Heart right ventricle (tissue), 16 donors: Measurements from ENCODE around the gene PKNOX2. TPM values are rescaled to one million over a fixed set of nuclear protein-coding genes. Genes with fewer than 3 reads are reported as not detected.

ENCODE experiments used
- ATAC-seq, 8 donors: fragments of 200-7000 bp; cut with Tn5 transposase; one replicate each; pipeline ENCODE4 v1.9.1; 2020; ENCODE audit warnings: mild to moderate bottlenecking in 8 of 8, moderate library complexity in 8 of 8, moderate number of reproducible peaks in 1 of 8
- DNase-seq, 2 donors: peaks; one replicate each; pipeline ENCODE4 v3.0.0-alpha.2; 2020
- H3K27ac ChIP-seq, 10 donors: fragments of 200-600 bp; sonication (generic) in 2 of 10; one replicate each; pipeline versions ENCODE4 v1.5.0 to v1.8.0; 2020 to 2022; ENCODE audit warnings: mild to moderate bottlenecking in 3 of 10
- H3K27me3 ChIP-seq, 7 donors: fragments of 200-600 bp; one replicate each; pipeline ENCODE4 v1.8.0; 2021 to 2022; ENCODE audit warnings: mild to moderate bottlenecking in 2 of 7
- H3K36me3 ChIP-seq, 9 donors: fragments of 200-600 bp; sonication (generic) in 1 of 9; one replicate each; pipeline versions ENCODE4 v1.5.0 to v1.8.0; 2020 to 2022; ENCODE audit warnings: mild to moderate bottlenecking in 2 of 9
- H3K4me1 ChIP-seq, 9 donors: fragments of 200-600 bp; sonication (generic) in 1 of 9; one replicate each; pipeline versions ENCODE4 v1.5.0 to v1.8.0; 2020 to 2022; ENCODE audit warnings: mild to moderate bottlenecking in 4 of 9
- H3K4me3 ChIP-seq, 10 donors: fragments of 200-600 bp; sonication (generic) in 2 of 10; one replicate each; pipeline versions ENCODE4 v1.5.0 to v1.8.0; 2020 to 2022; ENCODE audit warnings: mild to moderate bottlenecking in 7 of 10, moderate library complexity in 2 of 10
- H3K9me3 ChIP-seq, 11 donors: fragments of 200-600 bp in 10 of 11; sonication (generic) in 2 of 11; one replicate each; pipeline versions ENCODE4 v1.5.0 to v1.8.0; 2013 to 2022; ENCODE audit warnings: mild to moderate bottlenecking in 2 of 11, control low read depth in 1 of 11, moderate library complexity in 1 of 11
- CTCF ChIP-seq, 9 donors: fragments of 200-600 bp; sonication (generic) in 2 of 9; IDR thresholded peaks; one replicate each; pipeline versions ENCODE4 v1.5.0 to v1.8.0; 2021 to 2022; ENCODE audit warnings: antibody characterized with exemption in 9 of 9, mild to moderate bottlenecking in 5 of 9, moderate library complexity in 1 of 9
- WGBS, 2 donors: extraction: QIAGEN DNeasy Blood & Tissue Kit; methylation state at CpG; one replicate each; pipeline ENCODE4 v1.1.7; 2013; ENCODE audit warnings: inconsistent platforms in 1 of 2; 5-methylcytosine and 5-hydroxymethylcytosine counted together
- intact Hi-C, 10 donors: fragments of 100-400 bp; cut with DNase I; formaldehyde crosslinking; loops; one replicate each; pipeline versions ENCODE4 v1.11.1 to v1.14.2; 2022
- polyA plus RNA-seq, 2 donors: library from polyadenylated mRNA; stranded (reverse); fragments of 200-250 nt; gene quantifications; one replicate each; pipeline ENCODE4 v1.2.3, GENCODE V29; 2013
- total RNA-seq, 10 donors: library from RNA; stranded (reverse); fragmentation: NEBNext Ultra II Directional in 3 of 10; extraction: Animal tissue kit (Norgen Biotek cat#: 25700) in 3 of 10; gene quantifications; one replicate each; pipeline versions ENCODE4 v1.2.1 to v1.2.4, GENCODE V29; 2021 to 2023
- donor health status: Arrhythmogenic right ventricular cardiomyopathy.
- donor health status: ischemic (EF 13 %, LVEDD 7.1; RV severe dilation, severe dysfunction).
- donor health status: healthy with polysubstance abuse.
- donor health status: DM: no; HTN: yes; CAD: no.
- donor health status: DM: no; HTN: no; CAD: no.
- donor health status: ischemic (EF 25% LVEDD 6.9; RV normal size, moderate dysfunction).
- donor health status: ischemic (EF 25% LVEDD 5.7; RV mildly dilated, moderate dysfunction).
- donor health status: healthy.
- donor health status: DM: yes; HTN: yes; CAD: no.
- donor health status: Ischemic cardiomyopathy.
- donor health status: ischemic (EF 35%, LVEDD 5.7; RV mildly dilated, moderate dysfunction).
- donor health status: nonischemic (EF 11% LVEDD 7.7; RV severe dilation, severe dysfunction).
- donor health status: DM: yes; HTN: yes; CAD: no.
- donor health status: PGD.
- donor health status: ischemic (EF 29% LVEDD 5.4; RV normal size, mild dysfunction).
- donor health status: nonischemic (EF 23%, LVEDD 6.1; RV moderate dilation, normal function).

PKNOX2 gene
- total and polyA plus RNA-seq, 12 donors: 2.5 to 5.8 (median 4.5) TPM

- Histone ChIP-seq H3K27ac (no peak overlapping the region), H3K4me1 (peaks cover 0 to 7% (median 0%) of the 10 kb centered on the region in 9 donors), H3K4me3 (no peak overlapping the region), H3K9me3 (no peaks in the 10 kb centered on the region), H3K27me3 (peaks cover 0 to 20% (median 10%) of the 10 kb centered on the region in 7 donors), H3K36me3 (no peaks in the 10 kb centered on the region)
- WGBS, 2 donors: 89 to 97% methylated on average over 1 of the region's 1 CpG
- intact Hi-C loops: loop anchor here in 2 of 10 donors (10.0 kb wide), 2 partner anchors 51 to 181 kb away; no protein-coding TSS in a partner anchor
- DNase-seq (no peak), ATAC-seq (no peak)
- TF ChIP-seq CTCF (IDR thresholded peaks at IDR 0.05): no peak
Observed at GRCh38 chr11:125146232-125146631, 18.3 kb upstream of the PKNOX2 start.

GRCh38 chr11:125147280-125147679 lies 17.3 kb upstream of the PKNOX2 start:
- H3K4me3 ChIP-seq: no peak overlapping the region
- H3K4me1 ChIP-seq: no peaks in the 10 kb centered on the region
- no peaks in the 10 kb centered on the region for H3K9me3 ChIP-seq
- H3K36me3 ChIP-seq: no peaks in the 10 kb centered on the region
- ATAC-seq (peak in 3 of 8 donors; percentile 33 to 65 (median 61)), DNase-seq (no peak)
- no peak overlapping the region for H3K27ac ChIP-seq
- WGBS, 2 donors: 64 to 67% methylated on average over 6 of the region's 6 CpGs
- H3K27me3 ChIP-seq: peaks cover 0 to 11% (median 5%) of the 10 kb centered on the region in 7 donors
- intact Hi-C loops: loop anchor here in 2 of 10 donors (10.0 kb wide), 2 partner anchors 52 to 182 kb away; no protein-coding TSS in a partner anchor
- TF ChIP-seq CTCF (IDR thresholded peaks at IDR 0.05): no peak

- Histone ChIP-seq H3K4me3 (no peak overlapping the region), H3K4me1 (no peaks in the 10 kb centered on the region), H3K27ac (no peak overlapping the region), H3K27me3 (peaks cover 0 to 6% (median 0%) of the 10 kb centered on the region in 7 donors), H3K9me3 (no peaks in the 10 kb centered on the region), H3K36me3 (no peaks in the 10 kb centered on the region)
- no peak for TF ChIP-seq CTCF (IDR thresholded peaks at IDR 0.05)
- ATAC-seq (no peak), DNase-seq (no peak)
- intact Hi-C loops: loop anchor here in 2 of 10 donors (10.0 kb wide), 2 partner anchors 53 to 183 kb away; no protein-coding TSS in a partner anchor
Observed at GRCh38 chr11:125148011-125148410, 16.5 kb upstream of the PKNOX2 start.

- TF ChIP-seq CTCF (IDR thresholded peaks at IDR 0.05): no peak
- DNase-seq (no peak), ATAC-seq (no peak)
- intact Hi-C loops: loop anchor here in 2 of 10 donors (10.0 kb wide), 2 partner anchors 54 to 184 kb away; no protein-coding TSS in a partner anchor
- Histone ChIP-seq H3K9me3 (no peaks in the 10 kb centered on the region), H3K36me3 (no peaks in the 10 kb centered on the region), H3K27ac (no peak overlapping the region), H3K27me3 (peaks cover 0 to 5% (median 0%) of the 10 kb centered on the region in 7 donors), H3K4me3 (no peak overlapping the region), H3K4me1 (no peaks in the 10 kb centered on the region)
- whole genome bisulfite sequencing, 2 donors: 77 to 81% methylated on average over 5 of the region's 5 CpGs
Observed at GRCh38 chr11:125148743-125149142, 15.8 kb upstream of the PKNOX2 start.
